HepG2 (cell line): Measurements from ENCODE around the gene EPHA1.

Experiments
- AGO1 ChIP-seq: fragments of 200-400 bp; formaldehyde crosslinking; IDR thresholded peaks from 2 replicates; pipeline ENCODE4 v1.6.1; 2017; ENCODE audit warnings: mild to moderate bottlenecking, low read depth, low read length, moderate library complexity; ENCODE audit not compliant: poor library complexity, severe bottlenecking
- ARNTL ChIP-seq: sonication (generic); formaldehyde crosslinking; IDR thresholded peaks from 2 replicates; pipeline ENCODE4 v1.4.0; 2020; ENCODE audit warnings: mild to moderate bottlenecking, missing genetic modification reagents
- ATF7 ChIP-seq, 2 experiments: fragments of 450-650 bp in 1 of 2; sonication (generic) in 1 of 2; formaldehyde crosslinking in 1 of 2; IDR thresholded peaks; 2 replicates each; pipeline versions ENCODE4 v1.4.0 to v1.6.1; 2016 to 2020; ENCODE audit warnings: antibody characterized with exemption in 1 of 2, mild to moderate bottlenecking in 1 of 2, missing genetic modification reagents in 1 of 2
- CTCF ChIP-seq: sonication (generic); formaldehyde crosslinking; IDR thresholded peaks from 2 replicates; pipeline ENCODE4 v1.5.0; 2020; ENCODE audit warnings: mild to moderate bottlenecking, missing genetic modification reagents, moderate library complexity
- EP300 ChIP-seq, 3 experiments: sonication (generic) in 1 of 3; formaldehyde crosslinking in 1 of 3; IDR thresholded peaks; 2 replicates each; pipeline versions ENCODE4 v1.5.1 to v1.6.1; 2011 to 2020; ENCODE audit warnings: low read depth in 2 of 3, low read length in 2 of 3, borderline replicate concordance in 1 of 3, improper control_type of control experiment in 1 of 3, mild to moderate bottlenecking in 1 of 3, missing genetic modification reagents in 1 of 3, moderate library complexity in 1 of 3
- FOXP4 ChIP-seq: sonication (generic); formaldehyde crosslinking; IDR thresholded peaks from 2 replicates; pipeline ENCODE4 v1.4.0; 2020; ENCODE audit warnings: missing genetic modification reagents
- KAT7 ChIP-seq: IDR thresholded peaks from 2 replicates; pipeline ENCODE4 v1.6.1; 2018; ENCODE audit warnings: borderline replicate concordance, missing compliant biosample characterization
- NFE2L1 ChIP-seq: sonication (generic); formaldehyde crosslinking; IDR thresholded peaks from 2 replicates; pipeline ENCODE4 v1.4.0; 2020; ENCODE audit warnings: missing genetic modification reagents, mild to moderate bottlenecking, borderline replicate concordance
- RNF2 ChIP-seq: fragments of 450-650 bp; conservative IDR thresholded peaks from 2 replicates; pipeline ENCODE4 v1.6.1; 2016; ENCODE audit warnings: low read depth
- SMARCE1 ChIP-seq: fragments of 450-650 bp; IDR thresholded peaks from 2 replicates; pipeline ENCODE4 v1.6.1; 2017; ENCODE audit warnings: borderline replicate concordance
- XRCC5 ChIP-seq: fragments of 200-400 bp; formaldehyde crosslinking; optimal IDR thresholded peaks from 2 replicates; pipeline ENCODE3; 2017; ENCODE audit warnings: mild to moderate bottlenecking, low read length
- ZNF737 ChIP-seq: sonication (generic); formaldehyde crosslinking; IDR thresholded peaks from 2 replicates; pipeline ENCODE4 v1.5.0; 2020; ENCODE audit warnings: missing genetic modification reagents, mild to moderate bottlenecking, borderline replicate concordance
- ZNF747 ChIP-seq: sonication (generic); formaldehyde crosslinking; IDR thresholded peaks from 2 replicates; pipeline ENCODE4 v1.8.1; 2023; ENCODE audit warnings: missing genetic modification reagents, mild to moderate bottlenecking, borderline replicate concordance
- TF ChIP-seq, protein P1 (sequence below): sonication (generic); formaldehyde crosslinking; IDR thresholded peaks from 2 replicates; pipeline ENCODE4 v1.8.1; 2023; ENCODE audit warnings: mild to moderate bottlenecking, missing genetic modification reagents, borderline replicate concordance

- TF ChIP-seq ZNF737 (CRISPR knock-in tag) = no peak
- no peak for TF ChIP-seq FOXP4 (CRISPR knock-in tag)
- TF ChIP-seq EP300 (IDR thresholded peaks at IDR 0.05; ENCODE audit: low read depth in 2 of 2, low read length in 2 of 2) = no peak
- no peak for TF ChIP-seq EP300 (CRISPR knock-in tag; IDR thresholded peaks at IDR 0.05; ENCODE audit: borderline replicate concordance)
- no peak for TF ChIP-seq XRCC5
- no peak for TF ChIP-seq CTCF (CRISPR knock-in tag)
- TF ChIP-seq AGO1 = no peak
- TF ChIP-seq ATF7 (IDR thresholded peaks at IDR 0.05) = no peak
- no peak for TF ChIP-seq ATF7 (CRISPR knock-in tag; IDR thresholded peaks at IDR 0.05)
- no peak for TF ChIP-seq ZNF747 (CRISPR knock-in tag)
- TF ChIP-seq, protein P1, sequence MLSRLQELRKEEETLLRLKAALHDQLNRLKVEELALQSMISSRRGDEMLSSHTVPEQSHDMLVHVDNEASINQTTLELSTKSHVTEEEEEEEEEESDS = no peak
- TF ChIP-seq RNF2 = no peak
- no peak for TF ChIP-seq ARNTL (CRISPR knock-in tag)
- no peak for TF ChIP-seq KAT7
- TF ChIP-seq SMARCE1 = no peak
- TF ChIP-seq NFE2L1 (CRISPR knock-in tag) = no peak
Observed at GRCh38 chr7:143405173-143406001, 3.3 kb downstream of the EPHA1 start.
